ENCODE measurements around the gene CDHR5. TPM values are rescaled to one million over a fixed set of nuclear protein-coding genes. Genes with fewer than 3 reads are reported as not detected.

Gene CDHR5
- total and polyA plus RNA-seq, 9 of the 15 experiments (the other 6 are each of a cell fraction or from before 2014, with no cell fraction given): 0.16 TPM; not detected in 8

DNA sequence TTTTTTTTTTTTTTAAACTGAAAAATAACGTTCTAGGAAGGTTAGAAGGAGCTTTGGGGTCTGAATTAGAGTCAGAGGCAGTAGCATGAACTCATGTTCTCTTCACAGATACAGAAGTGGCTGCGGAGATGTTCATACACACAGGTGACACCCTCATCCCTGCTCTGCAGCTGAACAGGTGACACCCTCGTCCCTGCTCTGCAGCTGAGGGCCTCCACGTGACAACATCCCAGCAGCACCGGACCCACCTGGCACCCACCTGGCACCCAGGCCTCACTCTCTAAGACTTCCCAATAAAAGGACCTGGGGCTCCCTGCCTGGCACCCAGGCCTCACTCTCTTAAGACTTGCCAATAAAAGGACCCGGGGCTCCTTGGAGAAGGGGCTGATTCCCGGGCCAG, 32.1 kb upstream of the CDHR5 start (continued):
- no peak for TF ChIP-seq NCOA6 (IDR thresholded peaks at IDR 0.05)
- no peak for TF ChIP-seq RBM17 (IDR thresholded peaks at IDR 0.05; ENCODE audit: borderline replicate concordance, low read depth, low read length)
- no peak for TF ChIP-seq RHOXF2B (CRISPR knock-in tag; conservative IDR thresholded peaks at IDR 0.05)
- TF ChIP-seq ATF2 (CRISPR knock-in tag; IDR thresholded peaks at IDR 0.05): no peak
- TF ChIP-seq BMI1 (IDR thresholded peaks at IDR 0.05; ENCODE audit: low read length): no peak
- no peak for TF ChIP-seq HLTF (IDR thresholded peaks at IDR 0.05)
- TF ChIP-seq ASH1L (IDR thresholded peaks at IDR 0.05; ENCODE audit: borderline replicate concordance, low read depth, partially characterized antibody): no peak

GRCh38 chr11:656426-656825, 31.7 kb upstream of the CDHR5 start:
- H3K79me2 ChIP-seq (ENCODE audit: control insufficient read depth, insufficient read depth, low read length): peaks cover 3% of the 10 kb centered on the region; the same call in 1 of the 3 replicates
- intact Hi-C loops (cut with micrococcal nuclease) (no loop called here), in situ Hi-C loops (cut with MboI) (no loop called here)
- POLR2A ChIA-PET: interaction anchor here (0.6 to 1.4 kb wide), 7 partner anchors 11 to 100 kb away, joined by 3 to 5 read pairs (median 3); partner anchors contain the start of gene TALDO1
- no peaks in the 10 kb centered on the region for H3K9me3 ChIP-seq (replicated peaks; ENCODE audit: control insufficient read depth, insufficient read depth, low read depth, low read length)
- ATAC-seq: no peak
- no peak overlapping the region for H3K4me3 ChIP-seq
- peaks cover 0 to 22% of the 10 kb centered on the region in 2 experiments; a peak in 1 of 5 replicates for H3K4me1 ChIP-seq (replicated peaks in 1 of 2; ENCODE audit: control insufficient read depth in 2 of 2, insufficient read depth in 2 of 2, low read length in 2 of 2)
- WGBS (ENCODE audit: insufficient coverage, low coverage, missing lambda C conversion rate): 94% methylated on average over 12 of the region's 14 CpGs
- H3K4me2 ChIP-seq (ENCODE audit: insufficient read depth, low read length): no peak overlapping the region
- FAIRE-seq: no peak
- BruUV-seq (replicated peaks): no TSS peak
- CTCF ChIA-PET (ENCODE audit: low intra/inter-chr PET ratio): no interaction called here
- no peak overlapping the region for H2AFZ ChIP-seq (ENCODE audit: low read depth, low read length)
- H3K27me3 ChIP-seq (ENCODE audit: control insufficient read depth in 2 of 2, insufficient read depth in 2 of 2, low read length in 2 of 2): no peaks in the 10 kb centered on the region
- H3K36me3 ChIP-seq (ENCODE audit: control insufficient read depth, insufficient read depth, low read length): peaks cover 83% of the 10 kb centered on the region; the same call in 2 of the 3 replicates
- DNase-seq (ENCODE audit: extremely low read depth in 1 of 4, low spot score in 3 of 4): peak in 1 of 4 experiments; percentile 7
- H3K27ac ChIP-seq (ENCODE audit: extremely low read depth, low read depth, low read length): no peak overlapping the region
- TF ChIP-seq, protein P1, sequence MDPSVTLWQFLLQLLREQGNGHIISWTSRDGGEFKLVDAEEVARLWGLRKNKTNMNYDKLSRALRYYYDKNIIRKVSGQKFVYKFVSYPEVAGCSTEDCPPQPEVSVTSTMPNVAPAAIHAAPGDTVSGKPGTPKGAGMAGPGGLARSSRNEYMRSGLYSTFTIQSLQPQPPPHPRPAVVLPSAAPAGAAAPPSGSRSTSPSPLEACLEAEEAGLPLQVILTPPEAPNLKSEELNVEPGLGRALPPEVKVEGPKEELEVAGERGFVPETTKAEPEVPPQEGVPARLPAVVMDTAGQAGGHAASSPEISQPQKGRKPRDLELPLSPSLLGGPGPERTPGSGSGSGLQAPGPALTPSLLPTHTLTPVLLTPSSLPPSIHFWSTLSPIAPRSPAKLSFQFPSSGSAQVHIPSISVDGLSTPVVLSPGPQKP (CRISPR knock-in tag; IDR thresholded peaks at IDR 0.05): no peak
- TF ChIP-seq ZBTB8A (IDR thresholded peaks at IDR 0.05; ENCODE audit: partially characterized antibody): no peak
- no peak for TF ChIP-seq SREBF2 (CRISPR knock-in tag; IDR thresholded peaks at IDR 0.05)
- no peak for TF ChIP-seq POU5F1 (IDR thresholded peaks at IDR 0.05; ENCODE audit: borderline replicate concordance, low read depth, low read length, partially characterized antibody)
- no peak for TF ChIP-seq NR0B1 (IDR thresholded peaks at IDR 0.05; ENCODE audit: partially characterized antibody)
- no peak for TF ChIP-seq LARP7 (IDR thresholded peaks at IDR 0.05)
- TF ChIP-seq CBX1 (IDR thresholded peaks at IDR 0.05; ENCODE audit: low read depth): no peak
- TF ChIP-seq BACH1 (tag; IDR thresholded peaks at IDR 0.05): no peak
- TF ChIP-seq CAMTA2 (CRISPR knock-in tag; conservative IDR thresholded peaks at IDR 0.05): no peak
- H3K9me1 ChIP-seq (ENCODE audit: control insufficient read depth, insufficient read depth, low read length): no peaks in the 10 kb centered on the region
- H3K9ac ChIP-seq (ENCODE audit: insufficient read depth in 1 of 2, low read depth in 2 of 2, low read length in 2 of 2): no peak overlapping the region; a peak in 1 of 4 replicates
- H4K20me1 ChIP-seq (replicated peaks; ENCODE audit: control insufficient read depth, insufficient read depth, low read length): no peaks in the 10 kb centered on the region
